Right lobe of liver (tissue), 4 donors: ENCODE measurements around the gene POMT1.

Source experiments
- CTCF ChIP-seq, 4 donors: fragments of 200-600 bp in 3 of 4; fragments of 450-650 bp in 1 of 4; IDR thresholded peaks; one replicate each; pipeline versions ENCODE4 v1.5.1 to v1.8.0; 2016 to 2022; ENCODE audit warnings: antibody characterized with exemption in 4 of 4, mild to moderate bottlenecking in 2 of 4
- POLR2A ChIP-seq: fragments of 450-650 bp; IDR thresholded peaks from one replicate; pipeline ENCODE4 v1.6.1; 2017; ENCODE audit warnings: antibody characterized with exemption, mild to moderate bottlenecking
- donor health status: DM: no; HTN: no; CAD: no.
- donor health status: DM: no; HTN: no; CAD: no.
- donor health status: DM: no; HTN: yes; CAD: no.

- TF ChIP-seq CTCF (IDR thresholded peaks at IDR 0.05) (no peak), POLR2A (no peak)
Measured at GRCh38 chr9:131520503-131520902, 17.8 kb downstream of the POMT1 start.
